Left forelimb (tissue), 1 donor: ENCODE data around the gene SERPINE2.
"Not testable (repeated sequence)": the region's sequence is repeated elsewhere in the genome, so short reads cannot be mapped to it uniquely, and the experiment has no call there.

Source experiments
- DNase-seq: peaks from one replicate; pipeline ENCODE4 v3.0.0-alpha.2; 2018; ENCODE audit warnings: low spot score

The SERPINE2 gene

DNA sequence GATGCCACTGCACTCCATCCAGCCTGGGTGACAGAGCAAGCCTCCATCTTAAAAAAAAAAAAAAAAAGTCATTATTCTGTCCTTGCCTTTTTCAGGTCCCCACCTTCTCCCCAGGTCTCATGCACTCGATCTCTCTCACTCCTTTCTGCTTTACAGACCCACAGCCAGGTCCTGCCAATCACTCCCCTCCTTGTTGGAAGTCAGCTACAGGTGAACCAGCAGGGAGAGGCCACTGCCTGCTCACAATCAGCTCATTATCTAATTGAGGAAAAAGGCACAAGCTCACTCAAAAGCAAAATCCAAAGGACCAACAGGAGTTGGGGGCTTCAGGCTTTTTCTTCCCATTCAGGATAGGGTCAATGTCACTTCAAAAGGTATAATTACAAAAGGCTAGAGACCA is 96.0 kb downstream of the SERPINE2 start:
- no peak for DNase-seq

DNA sequence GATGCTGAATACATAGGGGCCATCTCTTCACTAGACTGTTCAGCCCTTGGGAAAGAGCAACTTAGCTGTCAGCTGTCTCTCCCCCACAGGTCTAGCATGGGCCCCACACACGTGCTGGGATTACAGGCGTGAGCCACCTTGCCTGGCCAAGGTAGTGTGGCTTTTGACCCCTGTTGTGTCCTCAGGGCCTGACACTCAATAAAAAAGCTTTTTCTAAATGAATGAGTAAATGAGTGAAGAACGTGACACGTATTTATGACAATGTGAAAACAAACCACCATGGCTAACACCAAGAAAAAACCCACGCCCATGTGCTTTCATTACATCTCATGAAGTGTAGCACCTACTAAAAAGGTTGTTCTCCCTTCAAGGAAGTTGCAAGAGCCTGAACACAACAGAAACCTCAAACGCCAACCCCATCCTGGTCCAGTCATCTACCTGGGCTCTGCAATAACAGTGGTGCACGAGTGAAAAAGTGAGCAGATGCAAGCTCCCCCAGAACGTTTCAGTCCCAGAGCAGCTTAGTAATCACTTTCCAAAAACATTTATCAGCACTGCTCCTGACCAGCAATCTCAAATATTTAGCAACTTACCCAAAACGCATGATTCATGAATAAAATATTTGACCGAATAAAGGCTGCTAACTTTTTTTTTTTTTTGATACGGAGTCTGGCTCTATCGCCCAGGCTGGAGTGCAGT is 97.4 kb downstream of the SERPINE2 start:
- DNase-seq: no peak

GRCh38 chr2:223939438-223939837 is 99.6 kb downstream of the SERPINE2 start:
- DNase-seq: not testable (repeated sequence)

DNA sequence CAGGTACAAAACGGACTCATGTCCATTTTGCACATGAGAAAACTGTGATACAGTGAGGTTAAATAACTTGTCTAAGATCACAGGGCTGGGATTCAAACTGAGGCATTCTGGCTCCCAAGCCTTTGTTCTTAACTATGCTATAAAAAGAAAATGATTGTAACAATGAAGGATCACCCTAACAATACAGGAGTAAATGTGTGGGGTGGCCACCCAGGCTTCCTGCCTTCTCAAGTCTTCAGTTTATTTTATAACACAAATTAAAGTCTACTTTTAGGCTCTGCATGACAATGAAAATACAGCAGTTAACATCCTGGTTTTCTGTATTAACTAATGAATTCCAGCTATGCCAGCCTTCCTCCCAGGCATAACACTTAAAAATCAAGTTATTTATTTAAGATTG is 101.6 kb downstream of the SERPINE2 start:
- no peak for DNase-seq

- DNase-seq: no peak
Observed at GRCh38 chr2:223936862-223937326, 102.2 kb downstream of the SERPINE2 start.

- DNase-seq: no peak
Observed at GRCh38 chr2:223935459-223936125, 103.5 kb downstream of the SERPINE2 start.

- no peak for DNase-seq
Observed at GRCh38 chr2:223934870-223935269, 104.2 kb downstream of the SERPINE2 start.

GRCh38 chr2:223932816-223933800 is 106.0 kb downstream of the SERPINE2 start:
- no peak for DNase-seq

DNA sequence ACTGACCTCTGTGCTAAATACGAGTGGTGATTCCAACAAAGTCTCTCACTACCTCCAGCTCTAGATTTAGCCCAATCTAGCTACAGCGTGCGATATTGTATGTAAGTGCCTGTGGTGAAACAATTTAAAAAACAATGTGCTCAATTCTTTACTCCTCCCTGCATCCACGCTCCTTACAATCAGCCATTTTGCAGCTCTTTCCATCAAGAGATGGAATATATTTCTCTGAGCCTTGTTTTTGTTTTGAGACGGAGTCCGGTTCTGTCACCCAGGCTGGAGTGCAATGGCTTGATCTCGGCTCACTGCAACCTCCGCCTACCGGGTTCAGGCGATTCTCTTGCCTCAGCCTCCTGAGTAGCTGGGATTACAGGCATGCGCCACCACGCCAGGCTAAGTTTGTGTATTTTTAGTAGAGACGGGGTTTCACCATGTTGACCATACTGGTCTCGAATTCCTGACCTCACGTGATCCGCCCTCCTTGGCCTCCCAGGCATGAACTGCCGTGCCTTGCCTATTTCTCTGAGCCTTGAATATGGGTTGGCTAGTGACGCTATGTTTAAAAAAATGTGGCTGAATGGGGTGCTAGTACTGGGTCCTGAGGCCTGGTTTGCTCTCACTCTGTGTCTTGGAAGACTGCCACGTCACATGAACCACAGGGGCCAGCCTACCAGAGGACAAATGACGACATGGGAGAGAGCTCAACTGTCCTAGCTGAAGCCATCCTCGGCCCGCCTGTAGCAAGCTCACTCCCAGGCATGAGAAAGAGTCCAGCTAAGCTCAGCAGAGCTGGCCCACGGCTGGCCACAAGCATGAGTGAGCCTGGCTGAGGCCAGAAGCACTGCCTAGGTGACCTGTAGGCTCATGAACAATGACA is 108.7 kb downstream of the SERPINE2 start:
- no peak for DNase-seq

GRCh38 chr2:223929571-223930102 is 109.4 kb downstream of the SERPINE2 start:
- no peak for DNase-seq

DNA sequence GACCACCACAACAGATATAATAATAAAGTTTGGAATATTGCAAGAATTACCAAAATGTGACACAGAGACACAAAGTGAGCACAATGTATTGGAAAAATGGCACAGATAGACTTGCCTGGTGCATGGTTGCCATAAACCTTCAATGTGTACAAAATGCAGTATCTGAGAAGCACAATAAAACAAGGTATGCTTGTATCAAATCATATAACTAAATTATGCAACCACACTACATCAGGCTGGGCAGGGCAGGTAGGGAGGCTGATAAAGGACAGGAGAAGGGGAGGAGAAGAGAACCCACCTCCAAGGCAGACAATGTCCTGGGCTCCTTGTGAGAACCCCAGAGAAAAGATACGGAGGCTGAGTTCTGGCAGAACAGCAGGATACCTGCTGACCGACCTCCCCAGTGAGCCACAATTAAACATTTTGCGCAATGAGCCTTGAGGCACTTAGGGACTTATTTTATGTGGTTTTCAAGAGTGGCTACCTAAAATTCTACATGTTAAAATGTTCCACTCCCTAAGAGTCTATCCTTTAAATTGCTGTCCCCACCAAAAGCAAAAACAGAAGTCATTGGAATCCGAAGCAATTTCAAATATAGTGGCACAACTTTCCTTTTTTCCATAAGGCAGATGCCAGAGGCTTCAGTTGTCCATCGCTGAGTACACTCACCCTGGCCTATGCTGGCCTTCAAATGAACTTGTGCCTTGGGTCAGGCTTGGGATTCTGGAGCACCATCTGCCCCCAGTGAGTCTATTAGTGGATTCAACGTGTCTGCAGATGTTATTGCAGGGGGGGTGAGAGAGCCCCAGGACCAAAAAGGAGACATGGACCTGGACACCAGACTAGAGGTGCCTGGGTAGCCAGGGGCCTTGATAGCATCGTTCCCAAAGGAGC is 110.7 kb downstream of the SERPINE2 start:
- DNase-seq: no peak

GRCh38 chr2:223925106-223925505 is 114.0 kb downstream of the SERPINE2 start:
- DNase-seq: no peak
